WTC11 (cell line): ENCODE results near the gene IL6ST. TPM values are rescaled to one million over a fixed set of nuclear protein-coding genes. Genes with fewer than 3 reads are reported as not detected.

Source experiments
- ATAC-seq: fragments of 200-7000 bp; cut with Tn5 transposase; 2 replicates; pipeline ENCODE4 v1.10.0; 2021; ENCODE audit warnings: mild to moderate bottlenecking, moderate library complexity
- CTCF ChIA-PET: fragments of 300-600 bp; sonication (Branson Sonifier 250); formaldehyde crosslinking; loops from one replicate; lab custom pipeline; 2021; ENCODE audit warnings: antibody characterized with exemption; lab: Charles Lee
- POLR2A ChIA-PET: fragments of 350-600 bp; sonication (Branson Sonifier 250); formaldehyde crosslinking; loops from one replicate; lab custom pipeline; 2021; ENCODE audit warnings: antibody characterized with exemption; lab: Charles Lee
- DNase-seq: peaks from one replicate; pipeline ENCODE4 v3.0.0; 2021; ENCODE audit warnings: low spot score
- H3K27ac Mint-ChIP-seq: 2 replicates; pipeline ENCODE4 v1.8.0; 2021; ENCODE audit warnings: mixed read lengths
- H3K27me3 Mint-ChIP-seq: 2 replicates; pipeline ENCODE4 v1.8.0; 2021; ENCODE audit warnings: low read depth, mild to moderate bottlenecking, moderate library complexity, mixed read lengths
- H3K36me3 Mint-ChIP-seq: 2 replicates; pipeline ENCODE4 v1.8.0; 2021; ENCODE audit warnings: mixed read lengths
- H3K4me1 Mint-ChIP-seq: 2 replicates; pipeline ENCODE4 v1.8.0; 2022; ENCODE audit warnings: mixed read lengths
- H3K4me3 Mint-ChIP-seq: 2 replicates; pipeline ENCODE4 v1.8.0; 2021; ENCODE audit warnings: mild to moderate bottlenecking, moderate library complexity, mixed read lengths
- H3K9me3 Mint-ChIP-seq: 2 replicates; pipeline ENCODE4 v1.8.0; 2021; ENCODE audit warnings: mixed read lengths
- FOXP1 ChIP-seq: sonication (generic); formaldehyde crosslinking; IDR thresholded peaks from 2 replicates; pipeline ENCODE4 v1.8.0; 2022; ENCODE audit warnings: missing genetic modification reagents, mild to moderate bottlenecking, moderate library complexity, borderline replicate concordance
- NFE2L1 ChIP-seq: sonication (generic); formaldehyde crosslinking; IDR thresholded peaks from 2 replicates; pipeline ENCODE4 v1.8.1; 2023; ENCODE audit warnings: missing genetic modification reagents
- NFYB ChIP-seq: sonication (generic); formaldehyde crosslinking; conservative IDR thresholded peaks from 2 replicates; pipeline ENCODE4 v1.8.0; 2022; ENCODE audit warnings: low read depth, missing genetic modification reagents
- NR2C2 ChIP-seq: sonication (generic); formaldehyde crosslinking; IDR thresholded peaks from 2 replicates; pipeline ENCODE4 v1.8.0; 2022; ENCODE audit warnings: mild to moderate bottlenecking, missing genetic modification reagents
- OVOL2 ChIP-seq: fragments of 250-450 bp; sonication (Bioruptor Pico); IDR thresholded peaks from 2 replicates; pipeline ENCODE4 v1.9.0; 2021; ENCODE audit warnings: mild to moderate bottlenecking, borderline replicate concordance
- RORB ChIP-seq: fragments of 250-450 bp; sonication (Bioruptor Pico); IDR thresholded peaks from 2 replicates; pipeline ENCODE4 v1.9.0; 2021; ENCODE audit warnings: mild to moderate bottlenecking
- ZNF423 ChIP-seq: fragments of 250-450 bp; sonication (Bioruptor Pico); IDR thresholded peaks from 2 replicates; pipeline ENCODE4 v2.1.2; 2022; ENCODE audit warnings: mild to moderate bottlenecking, moderate library complexity
- ZNF671 ChIP-seq: fragments of 250-450 bp; sonication (Bioruptor Pico); IDR thresholded peaks from 2 replicates; pipeline ENCODE4 v1.8.0; 2021; ENCODE audit warnings: mild to moderate bottlenecking
- total RNA-seq: library from RNA; stranded (reverse); gene quantifications from 3 replicates; pipeline ENCODE4 v1.2.3, GENCODE V29; 2021
- TF ChIP-seq, protein P1 (sequence below): fragments of 250-450 bp; sonication (Bioruptor Pico); IDR thresholded peaks from 2 replicates; pipeline ENCODE4 v2.1.2; 2022; ENCODE audit warnings: mild to moderate bottlenecking, moderate library complexity
- TF ChIP-seq, protein P2 (sequence below): sonication (generic); formaldehyde crosslinking; IDR thresholded peaks from 2 replicates; pipeline ENCODE4 v1.8.1; 2022; ENCODE audit warnings: missing genetic modification reagents, borderline replicate concordance
- TF ChIP-seq, protein P3 (sequence below): sonication (generic); formaldehyde crosslinking; IDR thresholded peaks from 2 replicates; pipeline ENCODE4 v1.8.0; 2022; ENCODE audit warnings: mild to moderate bottlenecking, missing genetic modification reagents
- TF ChIP-seq, protein P4 (sequence below): fragments of 250-450 bp; sonication (Bioruptor Pico); IDR thresholded peaks from 2 replicates; pipeline ENCODE4 v1.9.0; 2021; ENCODE audit warnings: mild to moderate bottlenecking
- TF ChIP-seq, protein P5 (sequence below): sonication (generic); formaldehyde crosslinking; IDR thresholded peaks from 2 replicates; pipeline ENCODE4 v1.8.0; 2023; ENCODE audit warnings: missing genetic modification reagents, mild to moderate bottlenecking, borderline replicate concordance
- TF ChIP-seq, protein P6 (sequence below): sonication (generic); formaldehyde crosslinking; IDR thresholded peaks from 2 replicates; pipeline ENCODE4 v1.8.0; 2022; ENCODE audit warnings: mild to moderate bottlenecking, missing genetic modification reagents
- TF ChIP-seq, protein P7 (sequence below): sonication (generic); formaldehyde crosslinking; conservative IDR thresholded peaks from 2 replicates; pipeline ENCODE4 v1.8.1; 2023; ENCODE audit warnings: mild to moderate bottlenecking, low read depth, missing genetic modification reagents, moderate library complexity
- TF ChIP-seq, protein P8 (sequence below): sonication (generic); formaldehyde crosslinking; IDR thresholded peaks from 2 replicates; pipeline ENCODE4 v1.8.0; 2022; ENCODE audit warnings: mild to moderate bottlenecking, missing genetic modification reagents
- TF ChIP-seq, protein P9 (sequence below): sonication (generic); formaldehyde crosslinking; IDR thresholded peaks from 2 replicates; pipeline ENCODE4 v1.8.1; 2023; ENCODE audit warnings: mild to moderate bottlenecking, missing genetic modification reagents, moderate library complexity

The IL6ST gene
- total RNA-seq, 1 experiment from 2014 or later: 8.4 TPM

DNA sequence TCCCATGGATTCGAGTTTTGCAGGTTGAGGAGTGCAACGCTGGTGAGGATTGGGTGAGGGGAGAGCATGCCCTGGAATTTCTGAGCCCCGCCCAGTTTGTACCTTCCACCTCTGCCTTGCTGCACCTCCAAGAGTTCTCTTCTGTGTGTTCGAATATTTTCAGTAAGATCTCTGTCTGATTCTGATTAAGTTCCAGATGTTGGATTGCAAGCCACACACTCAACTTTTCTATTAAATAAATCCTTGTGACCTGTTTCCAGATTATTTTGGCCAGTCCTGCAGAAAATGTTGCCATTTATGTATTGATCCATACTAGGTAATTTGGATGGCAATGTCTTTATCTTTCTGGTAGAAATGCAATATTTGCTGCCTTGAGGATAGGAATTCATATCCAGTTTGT lies 89.5 kb downstream of the IL6ST start:
- CTCF ChIA-PET: interaction anchor here (0.7 kb wide), 1 partner anchor 595 kb away, joined by 3 read pairs; no protein-coding TSS in a partner anchor
- DNase-seq: no peak
- Mint-ChIP-seq H3K4me1 (no peaks in the 10 kb centered on the region), H3K9me3 (peaks cover 7% of the 10 kb centered on the region), H3K36me3 (no peaks in the 10 kb centered on the region), H3K4me3 (no peak overlapping the region), H3K27me3 (no peaks in the 10 kb centered on the region), H3K27ac (no peak overlapping the region)
- ATAC-seq: no peak
- TF ChIP-seq, protein P1, sequence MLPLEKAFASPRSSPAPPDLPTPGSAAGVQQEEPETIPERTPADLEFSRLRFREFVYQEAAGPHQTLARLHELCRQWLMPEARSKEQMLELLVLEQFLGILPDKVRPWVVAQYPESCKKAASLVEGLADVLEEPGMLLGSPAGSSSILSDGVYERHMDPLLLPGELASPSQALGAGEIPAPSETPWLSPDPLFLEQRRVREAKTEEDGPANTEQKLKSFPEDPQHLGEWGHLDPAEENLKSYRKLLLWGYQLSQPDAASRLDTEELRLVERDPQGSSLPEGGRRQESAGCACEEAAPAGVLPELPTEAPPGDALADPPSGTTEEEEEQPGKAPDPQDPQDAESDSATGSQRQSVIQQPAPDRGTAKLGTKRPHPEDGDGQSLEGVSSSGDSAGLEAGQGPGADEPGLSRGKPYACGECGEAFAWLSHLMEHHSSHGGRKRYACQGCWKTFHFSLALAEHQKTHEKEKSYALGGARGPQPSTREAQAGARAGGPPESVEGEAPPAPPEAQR (CRISPR knock-in tag): no peak
- TF ChIP-seq, protein P2, sequence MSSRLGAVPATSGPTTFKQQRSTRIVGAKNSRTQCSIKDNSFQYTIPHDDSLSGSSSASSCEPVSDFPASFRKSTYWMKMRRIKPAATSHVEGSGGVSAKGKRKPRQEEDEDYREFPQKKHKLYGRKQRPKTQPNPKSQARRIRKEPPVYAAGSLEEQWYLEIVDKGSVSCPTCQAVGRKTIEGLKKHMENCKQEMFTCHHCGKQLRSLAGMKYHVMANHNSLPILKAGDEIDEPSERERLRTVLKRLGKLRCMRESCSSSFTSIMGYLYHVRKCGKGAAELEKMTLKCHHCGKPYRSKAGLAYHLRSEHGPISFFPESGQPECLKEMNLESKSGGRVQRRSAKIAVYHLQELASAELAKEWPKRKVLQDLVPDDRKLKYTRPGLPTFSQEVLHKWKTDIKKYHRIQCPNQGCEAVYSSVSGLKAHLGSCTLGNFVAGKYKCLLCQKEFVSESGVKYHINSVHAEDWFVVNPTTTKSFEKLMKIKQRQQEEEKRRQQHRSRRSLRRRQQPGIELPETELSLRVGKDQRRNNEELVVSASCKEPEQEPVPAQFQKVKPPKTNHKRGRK (CRISPR knock-in tag): no peak
- TF ChIP-seq NFE2L1 (CRISPR knock-in tag): no peak
- TF ChIP-seq, protein P3, sequence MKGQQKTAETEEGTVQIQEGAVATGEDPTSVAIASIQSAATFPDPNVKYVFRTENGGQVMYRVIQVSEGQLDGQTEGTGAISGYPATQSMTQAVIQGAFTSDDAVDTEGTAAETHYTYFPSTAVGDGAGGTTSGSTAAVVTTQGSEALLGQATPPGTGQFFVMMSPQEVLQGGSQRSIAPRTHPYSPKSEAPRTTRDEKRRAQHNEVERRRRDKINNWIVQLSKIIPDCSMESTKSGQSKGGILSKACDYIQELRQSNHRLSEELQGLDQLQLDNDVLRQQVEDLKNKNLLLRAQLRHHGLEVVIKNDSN (CRISPR knock-in tag): no peak
- TF ChIP-seq, protein P4, sequence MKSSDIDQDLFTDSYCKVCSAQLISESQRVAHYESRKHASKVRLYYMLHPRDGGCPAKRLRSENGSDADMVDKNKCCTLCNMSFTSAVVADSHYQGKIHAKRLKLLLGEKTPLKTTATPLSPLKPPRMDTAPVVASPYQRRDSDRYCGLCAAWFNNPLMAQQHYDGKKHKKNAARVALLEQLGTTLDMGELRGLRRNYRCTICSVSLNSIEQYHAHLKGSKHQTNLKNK (CRISPR knock-in tag): no peak
- TF ChIP-seq NFYB (CRISPR knock-in tag): no peak
- TF ChIP-seq, protein P5, sequence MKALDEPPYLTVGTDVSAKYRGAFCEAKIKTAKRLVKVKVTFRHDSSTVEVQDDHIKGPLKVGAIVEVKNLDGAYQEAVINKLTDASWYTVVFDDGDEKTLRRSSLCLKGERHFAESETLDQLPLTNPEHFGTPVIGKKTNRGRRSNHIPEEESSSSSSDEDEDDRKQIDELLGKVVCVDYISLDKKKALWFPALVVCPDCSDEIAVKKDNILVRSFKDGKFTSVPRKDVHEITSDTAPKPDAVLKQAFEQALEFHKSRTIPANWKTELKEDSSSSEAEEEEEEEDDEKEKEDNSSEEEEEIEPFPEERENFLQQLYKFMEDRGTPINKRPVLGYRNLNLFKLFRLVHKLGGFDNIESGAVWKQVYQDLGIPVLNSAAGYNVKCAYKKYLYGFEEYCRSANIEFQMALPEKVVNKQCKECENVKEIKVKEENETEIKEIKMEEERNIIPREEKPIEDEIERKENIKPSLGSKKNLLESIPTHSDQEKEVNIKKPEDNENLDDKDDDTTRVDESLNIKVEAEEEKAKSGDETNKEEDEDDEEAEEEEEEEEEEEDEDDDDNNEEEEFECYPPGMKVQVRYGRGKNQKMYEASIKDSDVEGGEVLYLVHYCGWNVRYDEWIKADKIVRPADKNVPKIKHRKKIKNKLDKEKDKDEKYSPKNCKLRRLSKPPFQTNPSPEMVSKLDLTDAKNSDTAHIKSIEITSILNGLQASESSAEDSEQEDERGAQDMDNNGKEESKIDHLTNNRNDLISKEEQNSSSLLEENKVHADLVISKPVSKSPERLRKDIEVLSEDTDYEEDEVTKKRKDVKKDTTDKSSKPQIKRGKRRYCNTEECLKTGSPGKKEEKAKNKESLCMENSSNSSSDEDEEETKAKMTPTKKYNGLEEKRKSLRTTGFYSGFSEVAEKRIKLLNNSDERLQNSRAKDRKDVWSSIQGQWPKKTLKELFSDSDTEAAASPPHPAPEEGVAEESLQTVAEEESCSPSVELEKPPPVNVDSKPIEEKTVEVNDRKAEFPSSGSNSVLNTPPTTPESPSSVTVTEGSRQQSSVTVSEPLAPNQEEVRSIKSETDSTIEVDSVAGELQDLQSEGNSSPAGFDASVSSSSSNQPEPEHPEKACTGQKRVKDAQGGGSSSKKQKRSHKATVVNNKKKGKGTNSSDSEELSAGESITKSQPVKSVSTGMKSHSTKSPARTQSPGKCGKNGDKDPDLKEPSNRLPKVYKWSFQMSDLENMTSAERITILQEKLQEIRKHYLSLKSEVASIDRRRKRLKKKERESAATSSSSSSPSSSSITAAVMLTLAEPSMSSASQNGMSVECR: no peak
- POLR2A ChIA-PET: interaction anchor here (0.7 kb wide), 1 partner anchor 12 kb away, joined by 8 read pairs; no protein-coding TSS in a partner anchor

DNA sequence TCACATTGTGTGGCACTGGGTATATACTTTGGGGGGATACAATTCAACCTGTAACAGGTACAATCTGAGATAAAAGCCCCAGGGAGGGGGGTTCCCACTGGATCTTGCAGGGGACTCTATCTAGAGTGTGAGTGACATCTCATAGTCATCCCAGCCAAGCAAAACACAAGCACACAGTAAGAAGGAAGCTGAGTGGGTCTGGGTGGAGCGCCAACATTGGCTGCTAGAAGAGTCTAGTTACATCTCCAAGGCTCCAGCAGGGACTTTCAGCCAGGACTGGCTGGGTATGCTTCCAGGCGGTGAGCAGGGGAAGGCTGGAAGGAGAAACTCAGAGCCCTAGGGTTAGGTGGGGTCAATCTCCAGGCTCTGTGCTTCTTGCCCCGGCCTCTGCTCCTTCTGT lies 90.6 kb downstream of the IL6ST start:
- Mint-ChIP-seq H3K27ac (no peak overlapping the region), H3K4me3 (no peak overlapping the region), H3K36me3 (no peaks in the 10 kb centered on the region), H3K4me1 (no peaks in the 10 kb centered on the region), H3K27me3 (no peaks in the 10 kb centered on the region), H3K9me3 (peaks cover 4% of the 10 kb centered on the region)
- ATAC-seq (no peak), DNase-seq (no peak)
- CTCF ChIA-PET: no interaction called here
- POLR2A ChIA-PET: no interaction called here
- TF ChIP-seq, protein P6, sequence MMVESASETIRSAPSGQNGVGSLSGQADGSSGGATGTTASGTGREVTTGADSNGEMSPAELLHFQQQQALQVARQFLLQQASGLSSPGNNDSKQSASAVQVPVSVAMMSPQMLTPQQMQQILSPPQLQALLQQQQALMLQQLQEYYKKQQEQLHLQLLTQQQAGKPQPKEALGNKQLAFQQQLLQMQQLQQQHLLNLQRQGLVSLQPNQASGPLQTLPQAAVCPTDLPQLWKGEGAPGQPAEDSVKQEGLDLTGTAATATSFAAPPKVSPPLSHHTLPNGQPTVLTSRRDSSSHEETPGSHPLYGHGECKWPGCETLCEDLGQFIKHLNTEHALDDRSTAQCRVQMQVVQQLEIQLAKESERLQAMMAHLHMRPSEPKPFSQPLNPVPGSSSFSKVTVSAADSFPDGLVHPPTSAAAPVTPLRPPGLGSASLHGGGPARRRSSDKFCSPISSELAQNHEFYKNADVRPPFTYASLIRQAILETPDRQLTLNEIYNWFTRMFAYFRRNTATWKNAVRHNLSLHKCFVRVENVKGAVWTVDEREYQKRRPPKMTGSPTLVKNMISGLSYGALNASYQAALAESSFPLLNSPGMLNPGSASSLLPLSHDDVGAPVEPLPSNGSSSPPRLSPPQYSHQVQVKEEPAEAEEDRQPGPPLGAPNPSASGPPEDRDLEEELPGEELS (CRISPR knock-in tag): no peak
- TF ChIP-seq, protein P7, sequence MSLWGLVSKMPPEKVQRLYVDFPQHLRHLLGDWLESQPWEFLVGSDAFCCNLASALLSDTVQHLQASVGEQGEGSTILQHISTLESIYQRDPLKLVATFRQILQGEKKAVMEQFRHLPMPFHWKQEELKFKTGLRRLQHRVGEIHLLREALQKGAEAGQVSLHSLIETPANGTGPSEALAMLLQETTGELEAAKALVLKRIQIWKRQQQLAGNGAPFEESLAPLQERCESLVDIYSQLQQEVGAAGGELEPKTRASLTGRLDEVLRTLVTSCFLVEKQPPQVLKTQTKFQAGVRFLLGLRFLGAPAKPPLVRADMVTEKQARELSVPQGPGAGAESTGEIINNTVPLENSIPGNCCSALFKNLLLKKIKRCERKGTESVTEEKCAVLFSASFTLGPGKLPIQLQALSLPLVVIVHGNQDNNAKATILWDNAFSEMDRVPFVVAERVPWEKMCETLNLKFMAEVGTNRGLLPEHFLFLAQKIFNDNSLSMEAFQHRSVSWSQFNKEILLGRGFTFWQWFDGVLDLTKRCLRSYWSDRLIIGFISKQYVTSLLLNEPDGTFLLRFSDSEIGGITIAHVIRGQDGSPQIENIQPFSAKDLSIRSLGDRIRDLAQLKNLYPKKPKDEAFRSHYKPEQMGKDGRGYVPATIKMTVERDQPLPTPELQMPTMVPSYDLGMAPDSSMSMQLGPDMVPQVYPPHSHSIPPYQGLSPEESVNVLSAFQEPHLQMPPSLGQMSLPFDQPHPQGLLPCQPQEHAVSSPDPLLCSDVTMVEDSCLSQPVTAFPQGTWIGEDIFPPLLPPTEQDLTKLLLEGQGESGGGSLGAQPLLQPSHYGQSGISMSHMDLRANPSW (CRISPR knock-in tag): no peak
- TF ChIP-seq, protein P8, sequence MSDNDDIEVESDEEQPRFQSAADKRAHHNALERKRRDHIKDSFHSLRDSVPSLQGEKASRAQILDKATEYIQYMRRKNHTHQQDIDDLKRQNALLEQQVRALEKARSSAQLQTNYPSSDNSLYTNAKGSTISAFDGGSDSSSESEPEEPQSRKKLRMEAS (CRISPR knock-in tag): no peak
- TF ChIP-seq, protein P9, sequence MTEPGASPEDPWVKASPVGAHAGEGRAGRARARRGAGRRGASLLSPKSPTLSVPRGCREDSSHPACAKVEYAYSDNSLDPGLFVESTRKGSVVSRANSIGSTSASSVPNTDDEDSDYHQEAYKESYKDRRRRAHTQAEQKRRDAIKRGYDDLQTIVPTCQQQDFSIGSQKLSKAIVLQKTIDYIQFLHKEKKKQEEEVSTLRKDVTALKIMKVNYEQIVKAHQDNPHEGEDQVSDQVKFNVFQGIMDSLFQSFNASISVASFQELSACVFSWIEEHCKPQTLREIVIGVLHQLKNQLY (CRISPR knock-in tag): no peak
- TF ChIP-seq FOXP1 (CRISPR knock-in tag) (no peak), ZNF671 (CRISPR knock-in tag) (no peak), RORB (CRISPR knock-in tag) (no peak), OVOL2 (CRISPR knock-in tag) (no peak), ZNF423 (no peak), NR2C2 (CRISPR knock-in tag) (no peak)
